HepG2 (cell line): ENCODE data around the gene EPC1.
"Not testable (repeated sequence)": the region's sequence is repeated elsewhere in the genome, so short reads cannot be mapped to it uniquely, and the experiment has no call there.

Experiments used
- CEBPB ChIP-seq: IDR thresholded peaks from 2 replicates; pipeline ENCODE4 v1.6.1; 2011; ENCODE audit warnings: low read depth, low read length, improper control_type of control experiment, borderline replicate concordance
- ETV6 ChIP-seq: sonication (generic); formaldehyde crosslinking; conservative IDR thresholded peaks from 2 replicates; pipeline ENCODE4 v1.4.0; 2020; ENCODE audit warnings: missing genetic modification reagents
- EZH2 ChIP-seq: conservative IDR thresholded peaks from 2 replicates; pipeline ENCODE4 v1.6.1; 2012; ENCODE audit warnings: mild to moderate bottlenecking, low read depth, low read length, moderate library complexity
- RFX5 ChIP-seq: IDR thresholded peaks from 2 replicates; pipeline ENCODE4 v1.6.1; 2011; ENCODE audit warnings: low read depth, low read length, improper control_type of control experiment
- ZBTB8A ChIP-seq: sonication (generic); formaldehyde crosslinking; IDR thresholded peaks from 2 replicates; pipeline ENCODE4 v1.4.0; 2020; ENCODE audit warnings: mild to moderate bottlenecking, low read depth, missing genetic modification reagents, borderline replicate concordance
- TF ChIP-seq, protein P1 (sequence below): sonication (generic); formaldehyde crosslinking; IDR thresholded peaks from 2 replicates; pipeline ENCODE4 v1.8.1; 2023; ENCODE audit warnings: missing genetic modification reagents, inconsistent platforms, borderline replicate concordance

DNA sequence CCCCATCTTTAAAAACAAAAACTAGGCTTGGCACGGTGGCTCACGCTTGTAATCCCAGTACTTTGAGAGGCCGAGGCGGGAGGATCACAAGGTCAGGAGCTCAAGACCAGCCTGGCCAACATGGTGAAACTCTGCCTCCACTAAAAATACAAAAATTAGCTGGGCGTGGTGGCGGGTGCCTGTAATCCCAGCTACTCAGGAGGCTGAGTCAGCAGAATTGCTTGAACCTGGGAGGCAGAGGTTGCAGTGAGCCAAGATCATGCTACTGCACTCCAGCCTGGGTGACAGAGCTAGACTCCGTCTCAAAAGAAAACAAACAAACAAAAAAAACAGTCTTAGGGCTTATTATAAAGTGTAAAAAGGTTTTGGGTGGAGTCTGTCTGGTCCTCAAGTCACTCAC, 117.2 kb downstream of the EPC1 start:
- TF ChIP-seq RFX5; CEBPB; EZH2; ZBTB8A (CRISPR knock-in tag); ETV6: not testable (repeated sequence)
- TF ChIP-seq, protein P1, sequence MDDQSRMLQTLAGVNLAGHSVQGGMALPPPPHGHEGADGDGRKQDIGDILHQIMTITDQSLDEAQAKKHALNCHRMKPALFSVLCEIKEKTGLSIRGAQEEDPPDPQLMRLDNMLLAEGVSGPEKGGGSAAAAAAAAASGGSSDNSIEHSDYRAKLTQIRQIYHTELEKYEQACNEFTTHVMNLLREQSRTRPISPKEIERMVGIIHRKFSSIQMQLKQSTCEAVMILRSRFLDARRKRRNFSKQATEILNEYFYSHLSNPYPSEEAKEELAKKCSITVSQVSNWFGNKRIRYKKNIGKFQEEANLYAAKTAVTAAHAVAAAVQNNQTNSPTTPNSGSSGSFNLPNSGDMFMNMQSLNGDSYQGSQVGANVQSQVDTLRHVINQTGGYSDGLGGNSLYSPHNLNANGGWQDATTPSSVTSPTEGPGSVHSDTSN (CRISPR knock-in tag), result not testable (repeated sequence)
